Fibroblast of lung (primary cell): ENCODE data around the gene CLN6. TPM values are rescaled to one million over a fixed set of nuclear protein-coding genes. Genes with fewer than 3 reads are reported as not detected.

Experiments
- DNase-seq, 2 donors: peaks; one replicate each; pipeline versions ENCODE4 v3.0.0 to v3.0.0-alpha.2; 2010; ENCODE audit warnings: low read depth in 2 of 2
- H2AFZ ChIP-seq: 2 replicates; pipeline ENCODE4 v1.5.1; 2012; ENCODE audit warnings: low read length, control low read depth, inconsistent platforms
- H3K27ac ChIP-seq: 2 replicates; pipeline ENCODE4 v1.5.1; 2011; ENCODE audit warnings: low read length, control low read depth; ENCODE audit not compliant: insufficient read depth
- H3K27me3 ChIP-seq: 2 replicates; pipeline ENCODE4 v1.5.1; 2011; ENCODE audit warnings: mild to moderate bottlenecking, low read length; ENCODE audit not compliant: control insufficient read depth, insufficient read depth
- H3K36me3 ChIP-seq: 2 replicates; pipeline ENCODE4 v1.5.1; 2011; ENCODE audit warnings: low read length; ENCODE audit not compliant: control insufficient read depth, insufficient read depth
- H3K4me1 ChIP-seq: 2 replicates; pipeline ENCODE4 v1.5.1; 2011; ENCODE audit warnings: low read length; ENCODE audit not compliant: control insufficient read depth, insufficient read depth; ENCODE audit errors: extremely low read depth
- H3K4me2 ChIP-seq: 2 replicates; pipeline ENCODE4 v1.5.1; 2011; ENCODE audit warnings: low read length, control low read depth; ENCODE audit not compliant: insufficient read depth; ENCODE audit errors: extremely low read depth
- H3K4me3 ChIP-seq, 4 experiments: fragments of 200-600 bp in 1 of 4; sonication (generic) in 1 of 4; replicated peaks in 1 of 4; 2 replicates each; pipeline ENCODE4 v1.5.1; 2011 to 2016; ENCODE audit warnings: low read length in 4 of 4, low read depth in 3 of 4, mild to moderate bottlenecking in 3 of 4, control low read depth in 2 of 4, inconsistent platforms in 1 of 4, mixed read lengths in 1 of 4; ENCODE audit not compliant: insufficient read depth in 1 of 4; ENCODE audit errors: control extremely low read depth in 1 of 4
- H3K79me2 ChIP-seq: 2 replicates; pipeline ENCODE4 v1.5.1; 2012; ENCODE audit warnings: mild to moderate bottlenecking, low read length, inconsistent platforms; ENCODE audit not compliant: control insufficient read depth, insufficient read depth
- H3K9ac ChIP-seq: 2 replicates; pipeline ENCODE4 v1.5.1; 2011; ENCODE audit warnings: mild to moderate bottlenecking, low read length, control low read depth; ENCODE audit not compliant: insufficient read depth
- H3K9me3 ChIP-seq: 2 replicates; pipeline ENCODE4 v1.5.1; 2012; ENCODE audit warnings: low read depth, low read length; ENCODE audit not compliant: control insufficient read depth, insufficient read depth
- H4K20me1 ChIP-seq: 2 replicates; pipeline ENCODE4 v1.5.1; 2011; ENCODE audit warnings: low read length; ENCODE audit not compliant: control insufficient read depth, insufficient read depth; ENCODE audit errors: extremely low read depth
- EZH2 ChIP-seq: IDR thresholded peaks from 2 replicates; pipeline ENCODE4 v1.5.1; 2012; ENCODE audit warnings: low read length, control low read depth, mild to moderate bottlenecking; ENCODE audit errors: missing control alignments
- polyA plus RNA-seq, 2 donors: library from polyadenylated mRNA; depleted of rRNA in 1 of 2; stranded (reverse) in 1 of 2; unstranded in 1 of 2; fragments of >200 nt; gene quantifications; 2 replicates each; pipeline ENCODE4 v1.2.1, GENCODE V29; 2011 to 2012; ENCODE audit warnings: missing spikeins in 1 of 2
- total RNA-seq: library from RNA; depleted of rRNA; stranded (reverse); fragments of >200 nt; gene quantifications from 2 replicates; pipeline ENCODE4 v1.2.1, GENCODE V29; 2014
- TF ChIP-seq, protein P1 (sequence below), 2 donors: IDR thresholded peaks in 1 of 2; conservative IDR thresholded peaks in 1 of 2; 1 replicate in 1 of 2; 2 replicates in 1 of 2; pipeline ENCODE4 v1.5.1; 2011 to 2012; ENCODE audit warnings: low read length in 2 of 2, control low read depth in 1 of 2, inconsistent platforms in 1 of 2, low read depth in 1 of 2, mild to moderate bottlenecking in 1 of 2

Gene CLN6
- total and polyA plus RNA-seq, 2 donors (not counting 1 experiment from before 2014, with no cell fraction given), result 5.6 to 16.1 TPM

DNA sequence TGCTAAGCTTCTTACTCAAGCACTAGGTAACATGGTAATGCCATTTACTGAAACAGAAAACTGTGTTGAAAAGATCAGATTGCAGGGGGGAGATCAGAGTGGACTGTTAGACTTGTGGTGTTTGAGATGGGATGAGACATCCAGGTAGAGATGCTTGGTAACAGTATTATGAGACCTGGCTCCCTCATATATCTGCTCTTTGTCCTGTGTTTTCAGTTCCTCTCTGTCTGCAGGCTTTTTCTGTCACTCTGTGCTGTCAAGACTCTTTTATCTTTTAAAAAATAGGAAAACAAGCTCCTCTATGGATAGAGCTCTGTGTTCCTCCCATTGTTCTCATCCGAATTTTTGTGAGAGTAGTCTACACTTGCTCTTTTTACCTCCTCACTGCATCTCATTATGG is 72.5 kb downstream of the CLN6 start:
- no peak overlapping the region for H2AFZ ChIP-seq
- no peaks in the 10 kb centered on the region for H4K20me1 ChIP-seq
- no peak overlapping the region for H3K27ac ChIP-seq
- no peaks in the 10 kb centered on the region for H3K79me2 ChIP-seq
- no peak overlapping the region for H3K4me3 ChIP-seq
- no peaks in the 10 kb centered on the region for H3K9me3 ChIP-seq
- no peak overlapping the region for H3K9ac ChIP-seq
- no peaks in the 10 kb centered on the region for H3K27me3 ChIP-seq
- no peaks in the 10 kb centered on the region for H3K4me1 ChIP-seq
- H3K36me3 ChIP-seq, result peaks cover 2% of the 10 kb centered on the region
- no peak for DNase-seq
- TF ChIP-seq, protein P1, sequence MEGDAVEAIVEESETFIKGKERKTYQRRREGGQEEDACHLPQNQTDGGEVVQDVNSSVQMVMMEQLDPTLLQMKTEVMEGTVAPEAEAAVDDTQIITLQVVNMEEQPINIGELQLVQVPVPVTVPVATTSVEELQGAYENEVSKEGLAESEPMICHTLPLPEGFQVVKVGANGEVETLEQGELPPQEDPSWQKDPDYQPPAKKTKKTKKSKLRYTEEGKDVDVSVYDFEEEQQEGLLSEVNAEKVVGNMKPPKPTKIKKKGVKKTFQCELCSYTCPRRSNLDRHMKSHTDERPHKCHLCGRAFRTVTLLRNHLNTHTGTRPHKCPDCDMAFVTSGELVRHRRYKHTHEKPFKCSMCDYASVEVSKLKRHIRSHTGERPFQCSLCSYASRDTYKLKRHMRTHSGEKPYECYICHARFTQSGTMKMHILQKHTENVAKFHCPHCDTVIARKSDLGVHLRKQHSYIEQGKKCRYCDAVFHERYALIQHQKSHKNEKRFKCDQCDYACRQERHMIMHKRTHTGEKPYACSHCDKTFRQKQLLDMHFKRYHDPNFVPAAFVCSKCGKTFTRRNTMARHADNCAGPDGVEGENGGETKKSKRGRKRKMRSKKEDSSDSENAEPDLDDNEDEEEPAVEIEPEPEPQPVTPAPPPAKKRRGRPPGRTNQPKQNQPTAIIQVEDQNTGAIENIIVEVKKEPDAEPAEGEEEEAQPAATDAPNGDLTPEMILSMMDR (conservative IDR thresholded peaks at IDR 0.05 in 1 of 2, IDR thresholded peaks at IDR 0.05 in 1 of 2; ENCODE audit: low read depth in 1 of 2, low read length in 2 of 2), result no peak
- no peak for TF ChIP-seq EZH2
- H3K4me2 ChIP-seq, result no peak overlapping the region

Other genes starting within 250 kb of the CLN6 start
- 10.5 and 17.0 TPM in 2 replicates for gene PIAS1, start 175.4 kb downstream of the CLN6 start, total RNA-seq
- gene PIAS1, start 175.4 kb downstream of the CLN6 start, polyA plus RNA-seq, result 35.1 and 38.2 TPM in 2 replicates
- gene CALML4, start 24.4 kb downstream of the CLN6 start, total RNA-seq, result 1.0 and 1.8 TPM in 2 replicates
- gene CALML4, start 24.4 kb downstream of the CLN6 start, polyA plus RNA-seq, result 1.5 and 2.0 TPM in 2 replicates
- 46.7 and 48.4 TPM in 2 replicates for gene FEM1B, start 48.0 kb upstream of the CLN6 start, total RNA-seq
- gene FEM1B, start 48.0 kb upstream of the CLN6 start, polyA plus RNA-seq, result 20.9 and 38.2 TPM in 2 replicates
- gene ITGA11, start 202.4 kb upstream of the CLN6 start, total RNA-seq, result 29.6 and 43.7 TPM in 2 replicates
- 2.6 and 21.5 TPM in 2 replicates for gene ITGA11, start 202.4 kb upstream of the CLN6 start, polyA plus RNA-seq